ENCODE data around the gene SORCS1.

DNA sequence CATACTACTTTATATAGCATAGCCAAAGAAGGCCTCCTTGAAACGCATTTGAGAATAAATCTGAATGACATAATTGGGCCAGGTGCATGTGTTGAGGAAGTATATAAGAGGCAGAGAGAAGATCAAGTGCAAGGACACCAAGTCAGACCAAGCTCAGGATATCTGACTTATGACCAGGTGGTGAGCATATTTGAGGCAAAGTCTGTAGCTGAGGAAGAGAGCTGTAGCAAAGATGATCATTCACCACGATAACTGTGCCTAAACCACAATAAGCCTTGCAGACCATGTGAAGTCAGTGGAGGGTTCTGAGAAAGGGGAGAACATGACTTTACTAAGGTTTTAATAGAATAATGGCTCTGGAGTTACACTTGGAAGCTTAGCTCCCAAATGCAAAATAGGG, 292.3 kb downstream of the SORCS1 start:
- TF ChIP-seq, protein P1, sequence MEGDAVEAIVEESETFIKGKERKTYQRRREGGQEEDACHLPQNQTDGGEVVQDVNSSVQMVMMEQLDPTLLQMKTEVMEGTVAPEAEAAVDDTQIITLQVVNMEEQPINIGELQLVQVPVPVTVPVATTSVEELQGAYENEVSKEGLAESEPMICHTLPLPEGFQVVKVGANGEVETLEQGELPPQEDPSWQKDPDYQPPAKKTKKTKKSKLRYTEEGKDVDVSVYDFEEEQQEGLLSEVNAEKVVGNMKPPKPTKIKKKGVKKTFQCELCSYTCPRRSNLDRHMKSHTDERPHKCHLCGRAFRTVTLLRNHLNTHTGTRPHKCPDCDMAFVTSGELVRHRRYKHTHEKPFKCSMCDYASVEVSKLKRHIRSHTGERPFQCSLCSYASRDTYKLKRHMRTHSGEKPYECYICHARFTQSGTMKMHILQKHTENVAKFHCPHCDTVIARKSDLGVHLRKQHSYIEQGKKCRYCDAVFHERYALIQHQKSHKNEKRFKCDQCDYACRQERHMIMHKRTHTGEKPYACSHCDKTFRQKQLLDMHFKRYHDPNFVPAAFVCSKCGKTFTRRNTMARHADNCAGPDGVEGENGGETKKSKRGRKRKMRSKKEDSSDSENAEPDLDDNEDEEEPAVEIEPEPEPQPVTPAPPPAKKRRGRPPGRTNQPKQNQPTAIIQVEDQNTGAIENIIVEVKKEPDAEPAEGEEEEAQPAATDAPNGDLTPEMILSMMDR (IDR thresholded peaks at IDR 0.05; ENCODE audit: low read depth, low read length, missing input control) = no peak
- TF ChIP-seq SP1 (IDR thresholded peaks at IDR 0.05) = no peak
- TF ChIP-seq TAF1 (conservative IDR thresholded peaks at IDR 0.05) = no peak
- TF ChIP-seq JUND (IDR thresholded peaks at IDR 0.05) = no peak
- no peak for TF ChIP-seq MAX (IDR thresholded peaks at IDR 0.05)
- no peak for TF ChIP-seq RAD21 (IDR thresholded peaks at IDR 0.05)
- TF ChIP-seq, protein P2, sequence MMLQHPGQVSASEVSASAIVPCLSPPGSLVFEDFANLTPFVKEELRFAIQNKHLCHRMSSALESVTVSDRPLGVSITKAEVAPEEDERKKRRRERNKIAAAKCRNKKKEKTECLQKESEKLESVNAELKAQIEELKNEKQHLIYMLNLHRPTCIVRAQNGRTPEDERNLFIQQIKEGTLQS (IDR thresholded peaks at IDR 0.05) = no peak
- TF ChIP-seq, protein P3, sequence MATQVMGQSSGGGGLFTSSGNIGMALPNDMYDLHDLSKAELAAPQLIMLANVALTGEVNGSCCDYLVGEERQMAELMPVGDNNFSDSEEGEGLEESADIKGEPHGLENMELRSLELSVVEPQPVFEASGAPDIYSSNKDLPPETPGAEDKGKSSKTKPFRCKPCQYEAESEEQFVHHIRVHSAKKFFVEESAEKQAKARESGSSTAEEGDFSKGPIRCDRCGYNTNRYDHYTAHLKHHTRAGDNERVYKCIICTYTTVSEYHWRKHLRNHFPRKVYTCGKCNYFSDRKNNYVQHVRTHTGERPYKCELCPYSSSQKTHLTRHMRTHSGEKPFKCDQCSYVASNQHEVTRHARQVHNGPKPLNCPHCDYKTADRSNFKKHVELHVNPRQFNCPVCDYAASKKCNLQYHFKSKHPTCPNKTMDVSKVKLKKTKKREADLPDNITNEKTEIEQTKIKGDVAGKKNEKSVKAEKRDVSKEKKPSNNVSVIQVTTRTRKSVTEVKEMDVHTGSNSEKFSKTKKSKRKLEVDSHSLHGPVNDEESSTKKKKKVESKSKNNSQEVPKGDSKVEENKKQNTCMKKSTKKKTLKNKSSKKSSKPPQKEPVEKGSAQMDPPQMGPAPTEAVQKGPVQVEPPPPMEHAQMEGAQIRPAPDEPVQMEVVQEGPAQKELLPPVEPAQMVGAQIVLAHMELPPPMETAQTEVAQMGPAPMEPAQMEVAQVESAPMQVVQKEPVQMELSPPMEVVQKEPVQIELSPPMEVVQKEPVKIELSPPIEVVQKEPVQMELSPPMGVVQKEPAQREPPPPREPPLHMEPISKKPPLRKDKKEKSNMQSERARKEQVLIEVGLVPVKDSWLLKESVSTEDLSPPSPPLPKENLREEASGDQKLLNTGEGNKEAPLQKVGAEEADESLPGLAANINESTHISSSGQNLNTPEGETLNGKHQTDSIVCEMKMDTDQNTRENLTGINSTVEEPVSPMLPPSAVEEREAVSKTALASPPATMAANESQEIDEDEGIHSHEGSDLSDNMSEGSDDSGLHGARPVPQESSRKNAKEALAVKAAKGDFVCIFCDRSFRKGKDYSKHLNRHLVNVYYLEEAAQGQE (IDR thresholded peaks at IDR 0.05) = no peak
